ENCODE measurements around the gene PCGF2. TPM values are rescaled to one million over a fixed set of nuclear protein-coding genes. Genes with fewer than 3 reads are reported as not detected.

The PCGF2 gene
- total RNA-seq, 1 donor from 2014 or later, result 20.8 TPM

GRCh38 chr17:38777641-38778250 is 29.6 kb upstream of the PCGF2 start:
- no peaks in the 10 kb centered on the region for H3K27me3 ChIP-seq (ENCODE audit: control insufficient read depth, insufficient read depth, low read length)
- TF ChIP-seq, protein P1, sequence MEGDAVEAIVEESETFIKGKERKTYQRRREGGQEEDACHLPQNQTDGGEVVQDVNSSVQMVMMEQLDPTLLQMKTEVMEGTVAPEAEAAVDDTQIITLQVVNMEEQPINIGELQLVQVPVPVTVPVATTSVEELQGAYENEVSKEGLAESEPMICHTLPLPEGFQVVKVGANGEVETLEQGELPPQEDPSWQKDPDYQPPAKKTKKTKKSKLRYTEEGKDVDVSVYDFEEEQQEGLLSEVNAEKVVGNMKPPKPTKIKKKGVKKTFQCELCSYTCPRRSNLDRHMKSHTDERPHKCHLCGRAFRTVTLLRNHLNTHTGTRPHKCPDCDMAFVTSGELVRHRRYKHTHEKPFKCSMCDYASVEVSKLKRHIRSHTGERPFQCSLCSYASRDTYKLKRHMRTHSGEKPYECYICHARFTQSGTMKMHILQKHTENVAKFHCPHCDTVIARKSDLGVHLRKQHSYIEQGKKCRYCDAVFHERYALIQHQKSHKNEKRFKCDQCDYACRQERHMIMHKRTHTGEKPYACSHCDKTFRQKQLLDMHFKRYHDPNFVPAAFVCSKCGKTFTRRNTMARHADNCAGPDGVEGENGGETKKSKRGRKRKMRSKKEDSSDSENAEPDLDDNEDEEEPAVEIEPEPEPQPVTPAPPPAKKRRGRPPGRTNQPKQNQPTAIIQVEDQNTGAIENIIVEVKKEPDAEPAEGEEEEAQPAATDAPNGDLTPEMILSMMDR (IDR thresholded peaks at IDR 0.05; ENCODE audit: insufficient read depth, low read length, poor library complexity, severe bottlenecking), result no peak
- H3K4me3 ChIP-seq (ENCODE audit: low read depth, low read length), result no peak overlapping the region
- no peak for DNase-seq (ENCODE audit: low read depth)
- H3K36me3 ChIP-seq (ENCODE audit: control insufficient read depth, insufficient read depth, low read length), result peaks cover 3% of the 10 kb centered on the region

GRCh38 chr17:38773258-38773657 is 25.1 kb upstream of the PCGF2 start:
- H3K4me3 ChIP-seq (ENCODE audit: low read depth, low read length), result no peak overlapping the region
- TF ChIP-seq, protein P1 (IDR thresholded peaks at IDR 0.05; ENCODE audit: insufficient read depth, low read length, poor library complexity, severe bottlenecking), result no peak
- no peaks in the 10 kb centered on the region for H3K27me3 ChIP-seq (ENCODE audit: control insufficient read depth, insufficient read depth, low read length)
- no peak for DNase-seq (ENCODE audit: low read depth)
- H3K36me3 ChIP-seq (ENCODE audit: control insufficient read depth, insufficient read depth, low read length), result peaks cover 1% of the 10 kb centered on the region

DNA sequence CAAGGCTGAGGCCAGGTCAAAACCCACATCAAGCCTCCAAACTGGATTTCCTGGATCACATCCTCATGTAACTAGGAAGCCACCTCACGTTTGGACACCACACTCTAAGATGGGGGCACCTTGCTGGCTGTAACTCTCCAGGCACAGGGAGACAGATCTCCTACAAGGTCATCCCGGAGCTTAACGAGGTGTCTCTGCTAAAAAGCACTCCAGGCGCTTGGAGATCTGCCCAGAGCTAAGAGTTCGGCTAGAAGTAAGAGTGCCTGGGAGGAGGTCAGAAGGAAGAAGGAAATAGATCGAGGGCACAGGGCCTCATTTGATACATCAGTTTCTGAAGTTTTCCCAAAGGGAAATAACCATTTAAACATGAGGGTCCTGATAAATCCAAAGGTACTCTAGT is 20.3 kb upstream of the PCGF2 start:
- H3K27me3 ChIP-seq (ENCODE audit: control insufficient read depth, insufficient read depth, low read length), result no peaks in the 10 kb centered on the region
- peaks cover 4% of the 10 kb centered on the region for H3K36me3 ChIP-seq (ENCODE audit: control insufficient read depth, insufficient read depth, low read length)
- TF ChIP-seq, protein P1 (IDR thresholded peaks at IDR 0.05; ENCODE audit: insufficient read depth, low read length, poor library complexity, severe bottlenecking), result no peak
- H3K4me3 ChIP-seq (ENCODE audit: low read depth, low read length), result no peak overlapping the region
- no peak for DNase-seq (ENCODE audit: low read depth)

GRCh38 chr17:38766341-38766740 is 18.2 kb upstream of the PCGF2 start:
- peaks cover 6% of the 10 kb centered on the region for H3K36me3 ChIP-seq (ENCODE audit: control insufficient read depth, insufficient read depth, low read length)

DNA sequence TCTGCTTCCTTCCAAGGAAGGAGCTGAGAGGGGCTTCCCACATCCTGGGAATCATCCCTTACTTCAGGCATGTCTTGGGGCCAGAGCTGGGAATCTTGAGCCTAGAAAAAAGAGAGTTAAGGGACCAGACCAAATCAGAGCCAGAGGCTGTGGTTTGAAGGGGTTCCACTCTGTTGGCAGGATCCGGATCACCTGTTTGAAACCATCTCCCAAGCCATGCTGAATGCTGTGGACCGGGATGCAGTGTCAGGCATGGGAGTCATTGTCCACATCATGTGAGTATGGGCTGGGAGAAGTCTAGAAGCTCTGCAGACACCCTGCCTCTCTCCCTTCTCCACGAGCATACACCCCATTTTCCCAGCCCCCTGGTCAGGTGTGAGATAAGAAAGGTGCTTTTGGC is 14.1 kb upstream of the PCGF2 start:
- Histone ChIP-seq H3K4me3 (ENCODE audit: low read depth, low read length) (no peak overlapping the region), H3K27me3 (ENCODE audit: control insufficient read depth, insufficient read depth, low read length) (no peaks in the 10 kb centered on the region), H3K36me3 (ENCODE audit: control insufficient read depth, insufficient read depth, low read length) (peaks cover 6% of the 10 kb centered on the region)
- TF ChIP-seq, protein P1 (IDR thresholded peaks at IDR 0.05; ENCODE audit: insufficient read depth, low read length, poor library complexity, severe bottlenecking), result no peak
- no peak for DNase-seq (ENCODE audit: low read depth)

More at GRCh38 chr17:38766341-38766740, 18.2 kb upstream of the PCGF2 start:
- Histone ChIP-seq H3K27me3 (ENCODE audit: control insufficient read depth, insufficient read depth, low read length) (no peaks in the 10 kb centered on the region), H3K4me3 (ENCODE audit: low read depth, low read length) (no peak overlapping the region)
- TF ChIP-seq, protein P1 (IDR thresholded peaks at IDR 0.05; ENCODE audit: insufficient read depth, low read length, poor library complexity, severe bottlenecking), result no peak
- DNase-seq (ENCODE audit: low read depth), result no peak

GRCh38 chr17:38761612-38762011 is 13.5 kb upstream of the PCGF2 start:
- no peak overlapping the region for H3K4me3 ChIP-seq (ENCODE audit: low read depth, low read length)
- H3K36me3 ChIP-seq (ENCODE audit: control insufficient read depth, insufficient read depth, low read length), result peaks cover 3% of the 10 kb centered on the region
- no peaks in the 10 kb centered on the region for H3K27me3 ChIP-seq (ENCODE audit: control insufficient read depth, insufficient read depth, low read length)
- TF ChIP-seq, protein P1 (IDR thresholded peaks at IDR 0.05; ENCODE audit: insufficient read depth, low read length, poor library complexity, severe bottlenecking), result peak; percentile 45
- DNase-seq (ENCODE audit: low read depth), result no peak
